Fibroblast of mammary gland (primary cell): ENCODE data around the gene SYCP2L.
A peak's percentile ranks its signal among the peaks of the same experiment; 100 is the strongest.

ENCODE experiments used
- DNase-seq: peaks from one replicate; pipeline ENCODE4 v3.0.0-alpha.2; 2010; ENCODE audit warnings: low read depth
- H3K4me3 ChIP-seq: 2 replicates; pipeline ENCODE4 v1.5.1; 2011; ENCODE audit warnings: low read depth, mild to moderate bottlenecking, low read length, moderate library complexity; ENCODE audit not compliant: control insufficient read depth
- CTCF ChIP-seq: conservative IDR thresholded peaks from 2 replicates; pipeline ENCODE4 v1.5.1; 2011; ENCODE audit warnings: low read depth, low read length, inconsistent platforms; ENCODE audit not compliant: control insufficient read depth, insufficient read depth

Gene SYCP2L

GRCh38 chr6:11018225-11018624 lies 131.4 kb downstream of the SYCP2L start:
- no peak overlapping the region for H3K4me3 ChIP-seq
- no peak for DNase-seq
- no peak for TF ChIP-seq CTCF

GRCh38 chr6:11021003-11021402 lies 134.2 kb downstream of the SYCP2L start:
- no peak for TF ChIP-seq CTCF
- H3K4me3 ChIP-seq = no peak overlapping the region
- DNase-seq = peak; percentile 16

GRCh38 chr6:11021714-11022113 lies 134.9 kb downstream of the SYCP2L start:
- DNase-seq = no peak
- no peak for TF ChIP-seq CTCF
- H3K4me3 ChIP-seq = no peak overlapping the region

DNA sequence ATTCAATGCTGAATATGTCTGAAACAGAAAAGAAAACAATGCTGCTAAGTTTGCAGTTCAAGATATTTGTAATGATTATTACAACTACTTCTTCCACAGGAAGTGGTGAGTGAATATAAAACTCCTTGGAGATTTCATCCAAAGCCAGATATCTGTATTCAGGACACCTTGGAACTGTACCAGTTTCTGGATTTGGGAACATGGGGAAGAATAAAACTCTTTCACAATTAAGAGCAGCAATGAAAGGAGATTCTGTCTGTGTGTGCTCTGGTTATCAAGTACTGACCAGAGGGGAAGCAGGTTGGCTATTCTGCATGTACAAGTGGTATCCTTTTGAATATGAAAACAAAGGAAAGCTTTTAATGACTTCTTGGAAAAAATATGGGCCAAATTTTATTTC lies 136.2 kb downstream of the SYCP2L start:
- DNase-seq = peak; percentile 60
- no peak overlapping the region for H3K4me3 ChIP-seq
- TF ChIP-seq CTCF = no peak
